NCI-H82 (cell line): ENCODE data around the gene MAPK7.

Source experiments
- DNase-seq: peaks from one replicate; lab custom pipeline; 2025; lab: John Stamatoyannopoulos, UW

The MAPK7 gene

GRCh38 chr17:19421219-19421618 lies 42.9 kb downstream of the MAPK7 start:
- no peak for DNase-seq

GRCh38 chr17:19421926-19422325 lies 43.6 kb downstream of the MAPK7 start:
- peak; percentile 37 for DNase-seq

GRCh38 chr17:19424934-19425868 lies 46.9 kb downstream of the MAPK7 start:
- DNase-seq: no peak

- DNase-seq: peak; percentile 60
These were observed 48.3 kb downstream of the MAPK7 start for GRCh38 chr17:19426631-19427030.

- DNase-seq: no peak
These were observed 53.4 kb downstream of the MAPK7 start for GRCh38 chr17:19431691-19432090.
